PC-9 (cell line): ENCODE results near the gene ESPNL. TPM values are rescaled to one million over a fixed set of nuclear protein-coding genes. Genes with fewer than 3 reads are reported as not detected.

Experiments
- BruUV-seq: library from RNA; stranded (reverse); fragments of 400-500 nt; replicated peaks from 2 replicates; lab custom pipeline; 2021; lab: Mats Ljungman, UMichigan
- CTCF ChIA-PET: fragments of 300-600 bp; sonication (Branson Sonifier 250); formaldehyde crosslinking; loops from one replicate; lab custom pipeline; 2022; ENCODE audit warnings: antibody characterized with exemption; lab: Charles Lee
- POLR2A ChIA-PET: fragments of 300-600 bp; sonication (Branson Sonifier 250); formaldehyde crosslinking; loops from one replicate; lab custom pipeline; 2022; ENCODE audit warnings: antibody characterized with exemption; ENCODE audit not compliant: unreplicated experiment; lab: Charles Lee
- DNase-seq, 2 experiments: peaks; one replicate each; pipeline versions ENCODE4 v3.0.0 to v3.0.0-alpha.2; 2015 to 2022; ENCODE audit warnings: mixed read lengths in 1 of 2
- H2AFZ ChIP-seq: fragments of 200-600 bp; sonication (generic); 2 replicates; pipeline ENCODE4 v1.8.1; 2017; ENCODE audit warnings: antibody characterized with exemption
- H3F3A ChIP-seq: fragments of 200-600 bp; sonication (generic); 2 replicates; pipeline ENCODE4 v1.8.1; 2017; ENCODE audit warnings: antibody characterized with exemption, mild to moderate bottlenecking, low read depth; ENCODE audit not compliant: insufficient read depth
- H3K27ac ChIP-seq: fragments of 200-600 bp; sonication (generic); 2 replicates; pipeline ENCODE4 v1.6.1; 2016; ENCODE audit warnings: mixed run types
- H3K27me3 ChIP-seq: fragments of 200-600 bp; sonication (generic); 2 replicates; pipeline ENCODE4 v1.6.1; 2016; ENCODE audit warnings: low read depth, mixed run types; ENCODE audit not compliant: insufficient read depth
- H3K36me3 ChIP-seq: fragments of 200-600 bp; sonication (generic); 2 replicates; pipeline ENCODE4 v1.6.1; 2016; ENCODE audit warnings: low read depth, mixed run types
- H3K4me1 ChIP-seq: fragments of 200-600 bp; sonication (generic); replicated peaks from 2 replicates; pipeline ENCODE4 v1.6.1; 2016; ENCODE audit warnings: mixed run types; ENCODE audit not compliant: insufficient read depth
- H3K4me2 ChIP-seq: fragments of 200-600 bp; sonication (generic); 2 replicates; pipeline ENCODE4 v1.6.1; 2017; ENCODE audit warnings: mixed run types
- H3K4me3 ChIP-seq: fragments of 200-600 bp; sonication (generic); 2 replicates; pipeline ENCODE4 v1.6.1; 2016; ENCODE audit warnings: mixed run types
- H3K79me2 ChIP-seq: fragments of 200-600 bp; sonication (generic); 2 replicates; pipeline ENCODE4 v1.6.1; 2017; ENCODE audit warnings: low read depth, mixed run types
- H3K9me2 ChIP-seq: fragments of 200-600 bp; sonication (generic); 2 replicates; pipeline ENCODE4 v1.8.1; 2017; ENCODE audit warnings: mild to moderate bottlenecking; ENCODE audit not compliant: insufficient read depth
- H3K9me3 ChIP-seq: fragments of 200-600 bp; sonication (generic); 2 replicates; pipeline ENCODE4 v1.8.1; 2016; ENCODE audit warnings: low read depth; ENCODE audit not compliant: insufficient read depth
- H4K20me1 ChIP-seq: fragments of 200-600 bp; sonication (generic); 2 replicates; pipeline ENCODE4 v1.8.1; 2017; ENCODE audit not compliant: insufficient read depth
- CTCF ChIP-seq: fragments of 200-600 bp; sonication (generic); conservative IDR thresholded peaks from 2 replicates; pipeline ENCODE4 v1.6.1; 2017; ENCODE audit warnings: mixed run types, antibody characterized with exemption, mild to moderate bottlenecking, moderate library complexity
- EZH2 ChIP-seq: fragments of 200-600 bp; sonication (generic); IDR thresholded peaks from 2 replicates; pipeline ENCODE4 v1.8.0; 2017; ENCODE audit warnings: antibody characterized with exemption, low read depth
- intact Hi-C: fragments of 100-400 bp; cut with micrococcal nuclease; formaldehyde crosslinking; loops from one replicate; pipeline ENCODE4 v1.10.0; 2022; ENCODE audit not compliant: unreplicated experiment
- total RNA-seq: library from RNA; stranded (reverse); gene quantifications from 2 replicates; pipeline ENCODE4 v1.2.3, GENCODE V29; 2021

The ESPNL gene
- total RNA-seq, 1 experiment from 2014 or later, result 1.1 TPM

GRCh38 chr2:238127165-238128060 lies 27.3 kb downstream of the ESPNL start:
- no peaks in the 10 kb centered on the region for H3K9me2 ChIP-seq
- peak in 1 of 2 experiments; percentile 65 for DNase-seq
- no TSS peak for BruUV-seq
- peak overlapping the region; percentile 26 for H3K4me2 ChIP-seq
- no peak overlapping the region for H3K4me3 ChIP-seq
- no peaks in the 10 kb centered on the region for H4K20me1 ChIP-seq
- no peak overlapping the region for H2AFZ ChIP-seq
- H3F3A ChIP-seq, result peaks cover 14% of the 10 kb centered on the region
- ChIA-PET CTCF (interaction anchor here (0.6 to 1.0 kb wide), 11 partner anchors 9 to 1004 kb away, joined by 3 to 14 read pairs (median 5); partner anchors contain the start of gene ILKAP), POLR2A (interaction anchor here (0.7 kb wide), 1 partner anchor 1130 kb away, joined by 20 read pairs; no protein-coding TSS in a partner anchor)
- TF ChIP-seq EZH2, result no peak
- no peak for TF ChIP-seq CTCF
- no peaks in the 10 kb centered on the region for H3K79me2 ChIP-seq
- no peaks in the 10 kb centered on the region for H3K4me1 ChIP-seq
- peaks cover 17% of the 10 kb centered on the region for H3K27me3 ChIP-seq
- no peak overlapping the region for H3K27ac ChIP-seq
- no peaks in the 10 kb centered on the region for H3K36me3 ChIP-seq
- intact Hi-C loops, result no loop called here
- H3K9me3 ChIP-seq, result peaks cover 8% of the 10 kb centered on the region; the same call in 1 of the 2 replicates

GRCh38 chr2:238128061-238128440 lies 27.9 kb downstream of the ESPNL start:
- CTCF ChIA-PET, result no interaction called here

More at GRCh38 chr2:238128061-238128440, 27.9 kb downstream of the ESPNL start:
- POLR2A ChIA-PET, result no interaction called here
- no peak for DNase-seq
- Histone ChIP-seq H3F3A (peaks cover 14% of the 10 kb centered on the region), H4K20me1 (no peaks in the 10 kb centered on the region), H3K36me3 (no peaks in the 10 kb centered on the region), H3K9me3 (peaks cover 8% of the 10 kb centered on the region; the same call in 1 of the 2 replicates), H3K27ac (no peak overlapping the region), H3K79me2 (no peaks in the 10 kb centered on the region), H3K4me3 (no peak overlapping the region), H3K4me2 (no peak overlapping the region), H2AFZ (no peak overlapping the region), H3K9me2 (no peaks in the 10 kb centered on the region), H3K27me3 (peaks cover 10% of the 10 kb centered on the region; the same call in 1 of the 2 replicates), H3K4me1 (no peaks in the 10 kb centered on the region)
- TF ChIP-seq CTCF (no peak), EZH2 (no peak)
- BruUV-seq, result no TSS peak
- intact Hi-C loops, result no loop called here
